Tibial artery (tissue), 4 donors: Measurements from ENCODE around the gene ZMYM2.
"Not testable (repeated sequence)": the region's sequence is repeated elsewhere in the genome, so short reads cannot be mapped to it uniquely, and the experiment has no call there.

Experiments
- DNase-seq, 2 donors: peaks; one replicate each; pipeline ENCODE4 v3.0.0-alpha.2; 2019
- H3K27ac ChIP-seq, 2 donors: fragments of 200-600 bp; sonication (generic) in 1 of 2; 1 replicate in 1 of 2; 2 replicates in 1 of 2; pipeline ENCODE4 v1.5.1; 2018 to 2019; ENCODE audit warnings: mild to moderate bottlenecking in 1 of 2
- H3K27me3 ChIP-seq, 2 donors: fragments of 200-600 bp; sonication (generic) in 1 of 2; one replicate each; pipeline versions ENCODE4 v1.5.1 to v1.6.0; 2016 to 2019
- H3K36me3 ChIP-seq, 3 donors: fragments of 200-600 bp; sonication (generic) in 2 of 3; one replicate each; pipeline ENCODE4 v1.5.1; 2016 to 2019; ENCODE audit warnings: mild to moderate bottlenecking in 2 of 3
- H3K4me1 ChIP-seq, 4 donors: fragments of 200-600 bp; sonication (generic) in 2 of 4; 1 replicate in 3 of 4; 2 replicates in 1 of 4; pipeline ENCODE4 v1.5.1; 2016 to 2019
- H3K4me3 ChIP-seq, 2 donors: fragments of 200-600 bp; sonication (generic) in 1 of 2; 1 replicate in 1 of 2; 2 replicates in 1 of 2; pipeline ENCODE4 v1.5.1; 2018 to 2019; ENCODE audit warnings: mild to moderate bottlenecking in 2 of 2
- H3K9me3 ChIP-seq, 3 donors: fragments of 200-600 bp; sonication (generic) in 1 of 3; one replicate each; pipeline ENCODE4 v1.5.1; 2016 to 2019
- CTCF ChIP-seq, 2 experiments: fragments of 200-600 bp in 1 of 2; fragments of 450-650 bp in 1 of 2; IDR thresholded peaks; one replicate each; pipeline ENCODE4 v1.5.1; 2017 to 2019; ENCODE audit warnings: antibody characterized with exemption in 2 of 2, mild to moderate bottlenecking in 1 of 2, moderate library complexity in 1 of 2
- intact Hi-C: fragments of 100-400 bp; cut with DNase I; formaldehyde crosslinking; loops from one replicate; pipeline ENCODE4 v1.15.0; 2023; ENCODE audit warnings: low total_unique reads

The ZMYM2 gene

GRCh38 chr13:19960653-19960976 is 2.1 kb downstream of the ZMYM2 start:
- Histone ChIP-seq H3K4me1 (peaks cover 0 to 51% (median 25%) of the 10 kb centered on the region in 4 donors), H3K27me3 (no peaks in the 10 kb centered on the region), H3K27ac (peak overlapping the region in 1 of 2 donors; percentile 99), H3K4me3 (peak overlapping the region; percentile 93 to 94), H3K36me3 (no peaks in the 10 kb centered on the region), H3K9me3 (no peaks in the 10 kb centered on the region)
- intact Hi-C loops = loop anchor here (10.0 kb wide), 1 partner anchor 326 kb away; the partner anchor contains the start of gene MPHOSPH8
- no peak for TF ChIP-seq CTCF (IDR thresholded peaks at IDR 0.05)
- DNase-seq = no peak

DNA sequence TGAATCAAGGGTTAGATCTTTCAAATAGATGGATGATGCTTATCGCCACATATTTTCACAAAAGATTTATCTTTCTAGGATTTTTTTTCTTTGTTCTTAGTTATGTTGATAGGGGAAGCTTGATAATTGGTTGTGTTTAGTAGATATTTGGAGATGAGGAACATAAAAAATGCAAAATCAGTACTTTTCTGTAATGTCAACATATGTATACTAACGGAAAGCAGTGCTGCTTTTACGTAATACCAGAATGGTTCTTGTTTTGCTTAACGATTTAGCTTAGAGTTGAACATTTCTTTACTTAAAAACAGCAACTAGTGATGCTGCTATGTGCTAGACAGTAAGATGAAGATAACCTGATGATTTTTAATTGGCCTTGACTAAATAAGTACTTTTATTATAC is 3.0 kb downstream of the ZMYM2 start:
- Histone ChIP-seq H3K27me3 (no peaks in the 10 kb centered on the region), H3K9me3 (no peaks in the 10 kb centered on the region), H3K4me3 (no peak overlapping the region), H3K4me1 (peaks cover 0 to 51% (median 25%) of the 10 kb centered on the region in 4 donors), H3K36me3 (peaks cover 0 to 6% (median 5%) of the 10 kb centered on the region in 3 donors), H3K27ac (peak overlapping the region in 1 of 2 donors; percentile 23)
- intact Hi-C loops = loop anchor here (10.0 kb wide), 1 partner anchor 327 kb away; the partner anchor contains the start of gene MPHOSPH8
- no peak for TF ChIP-seq CTCF (IDR thresholded peaks at IDR 0.05)
- DNase-seq = no peak

DNA sequence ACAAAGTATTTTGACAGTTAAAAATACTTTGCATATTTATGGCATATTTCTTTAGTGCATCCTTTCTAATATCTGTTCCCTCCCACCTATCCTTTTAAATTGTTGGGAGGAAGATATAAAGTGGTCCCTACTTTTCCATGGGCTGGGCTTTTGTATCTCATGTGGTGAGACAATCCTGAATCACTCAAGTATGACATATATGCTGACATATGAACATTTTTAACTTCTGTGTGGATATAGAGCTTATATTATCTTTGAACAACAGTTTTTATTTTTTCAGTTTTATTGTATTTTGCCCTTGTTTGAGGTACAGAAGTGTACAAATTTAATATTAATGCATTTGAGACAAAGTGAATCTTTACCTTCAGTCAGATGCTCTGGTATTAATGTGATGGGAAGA is 3.4 kb downstream of the ZMYM2 start:
- intact Hi-C loops = loop anchor here (10.0 kb wide), 1 partner anchor 327 kb away; the partner anchor contains the start of gene MPHOSPH8
- no peak for TF ChIP-seq CTCF (IDR thresholded peaks at IDR 0.05)
- no peak for DNase-seq
- Histone ChIP-seq H3K27ac (peak overlapping the region in 1 of 2 donors; percentile 23), H3K4me1 (peaks cover 0 to 51% (median 25%) of the 10 kb centered on the region in 4 donors), H3K4me3 (no peak overlapping the region), H3K27me3 (no peaks in the 10 kb centered on the region), H3K9me3 (no peaks in the 10 kb centered on the region), H3K36me3 (peaks cover 0 to 6% (median 5%) of the 10 kb centered on the region in 3 donors)

DNA sequence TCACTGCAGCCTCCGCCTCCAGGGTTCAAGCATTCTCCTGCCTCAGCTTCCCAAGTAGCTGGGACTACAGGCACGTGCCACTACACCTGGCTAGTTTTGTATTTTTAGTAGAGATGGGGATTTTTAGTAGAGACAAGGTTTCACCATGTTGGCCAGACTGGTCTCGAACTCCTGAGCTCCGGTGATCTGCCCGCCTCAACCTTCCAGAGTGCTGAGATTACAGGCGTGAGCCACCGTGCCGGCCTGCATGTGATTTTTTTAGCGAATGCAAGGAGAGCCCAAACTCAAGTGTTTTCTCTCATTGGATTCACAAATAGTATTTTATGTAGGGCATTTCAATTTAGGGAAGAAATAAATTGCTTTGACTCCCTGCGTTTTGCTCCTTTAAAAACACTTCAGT is 4.4 kb downstream of the ZMYM2 start:
- no peaks in the 10 kb centered on the region for H3K9me3 ChIP-seq
- no peaks in the 10 kb centered on the region for H3K27me3 ChIP-seq
- no peak for DNase-seq
- no peak overlapping the region for H3K4me3 ChIP-seq
- peaks cover 5 to 6% (median 5%) of the 10 kb centered on the region in 3 donors for H3K36me3 ChIP-seq
- peaks cover 0 to 51% (median 25%) of the 10 kb centered on the region in 4 donors for H3K4me1 ChIP-seq
- intact Hi-C loops = loop anchor here (10.0 kb wide), 1 partner anchor 328 kb away; the partner anchor contains the start of gene MPHOSPH8
- no peak overlapping the region for H3K27ac ChIP-seq
- TF ChIP-seq CTCF (IDR thresholded peaks at IDR 0.05) = no peak

GRCh38 chr13:19967621-19968020 is 9.1 kb downstream of the ZMYM2 start:
- intact Hi-C loops = loop anchor here (10.0 kb wide), 1 partner anchor 333 kb away; the partner anchor contains the start of gene MPHOSPH8
- Histone ChIP-seq H3K4me1 (peaks cover 0 to 42% (median 5%) of the 10 kb centered on the region in 4 donors), H3K9me3 (no peaks in the 10 kb centered on the region), H3K27me3 (no peaks in the 10 kb centered on the region), H3K27ac (no peak overlapping the region), H3K4me3 (no peak overlapping the region), H3K36me3 (peaks cover 5 to 9% (median 6%) of the 10 kb centered on the region in 3 donors)
- DNase-seq = no peak
- TF ChIP-seq CTCF (IDR thresholded peaks at IDR 0.05) = no peak

DNA sequence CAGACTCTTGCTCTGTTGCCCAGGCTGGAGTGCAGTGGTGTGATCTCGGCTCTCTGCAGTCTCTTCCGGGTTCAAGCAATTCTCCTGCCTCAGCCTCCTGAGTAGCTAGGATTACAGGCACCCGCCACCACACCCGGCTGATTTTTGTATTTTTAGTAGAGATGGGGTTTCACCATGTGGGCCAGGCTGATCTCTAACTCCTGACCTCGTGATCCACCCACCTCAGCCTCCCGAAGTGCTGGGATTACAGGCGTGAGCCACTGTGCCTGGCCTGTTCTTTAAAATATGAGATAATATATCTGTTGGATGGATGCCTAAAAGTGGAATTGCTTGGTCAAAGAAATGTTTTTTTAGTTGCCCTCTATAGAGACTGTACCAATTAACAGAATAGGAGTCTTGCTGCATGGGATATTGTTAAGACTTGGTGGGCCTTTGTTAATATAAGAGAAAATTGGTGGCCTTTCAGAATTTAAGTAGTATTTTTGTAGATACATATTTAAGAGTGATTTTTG is 16.0 kb downstream of the ZMYM2 start:
- H3K4me3 ChIP-seq, H3K27me3 ChIP-seq, DNase-seq, H3K27ac ChIP-seq, H3K4me1 ChIP-seq, intact Hi-C loops: not testable (repeated sequence)
- peaks cover 0 to 13% (median 0%) of the 10 kb centered on the region in 3 donors for H3K9me3 ChIP-seq
- peaks cover 14 to 26% (median 25%) of the 10 kb centered on the region in 3 donors for H3K36me3 ChIP-seq
